Measurements from ENCODE around the gene ALDH1A2. TPM values are rescaled to one million over a fixed set of nuclear protein-coding genes. Genes with fewer than 3 reads are reported as not detected.

ALDH1A2 gene
- total and polyA plus RNA-seq, 5 donors = 14.7 to 71.0 (median 60.2) TPM

GRCh38 chr15:58066042-58066867 is 744 bp upstream of the ALDH1A2 start:
- WGBS = 5% methylated on average over 59 of the region's 59 CpGs
- H3K27ac ChIP-seq (ENCODE audit: low read length) = no peak overlapping the region
- no peaks in the 10 kb centered on the region for H3K27me3 ChIP-seq (ENCODE audit: control insufficient read depth, insufficient read depth)
- DNase-seq = peak; percentile 78 to 93 (median 93)
- H3K4me1 ChIP-seq (ENCODE audit: control insufficient read depth, insufficient read depth, low read length) = no peaks in the 10 kb centered on the region
- H3K9me3 ChIP-seq (ENCODE audit: control insufficient read depth, low read length) = no peaks in the 10 kb centered on the region
- H3K4me3 ChIP-seq (ENCODE audit: low read length) = peak overlapping the region; percentile 37
- ATAC-seq = peak; percentile 94 to 95
- intact Hi-C loops (cut with DNase I) = loop anchor here (5.0 to 10.0 kb wide), 5 partner anchors 199 to 501 kb away; no protein-coding TSS in a partner anchor

- peak overlapping the region; percentile 53 for H3K27ac ChIP-seq (ENCODE audit: low read length)
- intact Hi-C loops (cut with DNase I) = loop anchor here (5.0 to 10.0 kb wide), 5 partner anchors 198 to 500 kb away; no protein-coding TSS in a partner anchor
- DNase-seq (peak; percentile 53 to 81 (median 77)), ATAC-seq (peak; percentile 38 to 63)
- H3K27me3 ChIP-seq (ENCODE audit: control insufficient read depth, insufficient read depth) = no peaks in the 10 kb centered on the region
- 3% methylated on average over 39 of the region's 39 CpGs for WGBS
- H3K9me3 ChIP-seq (ENCODE audit: control insufficient read depth, low read length) = no peaks in the 10 kb centered on the region
- H3K4me3 ChIP-seq (ENCODE audit: low read length) = peak overlapping the region; percentile 37
- H3K4me1 ChIP-seq (ENCODE audit: control insufficient read depth, insufficient read depth, low read length) = no peaks in the 10 kb centered on the region
These were observed 499 bp downstream of the ALDH1A2 start for GRCh38 chr15:58064980-58065444.

- H3K27ac ChIP-seq (ENCODE audit: low read length) = no peak overlapping the region
- WGBS = 23% methylated on average over 22 of the region's 22 CpGs
These were observed 1.2 kb downstream of the ALDH1A2 start for GRCh38 chr15:58064082-58064979.

GRCh38 chr15:58063614-58064013 is 1.9 kb downstream of the ALDH1A2 start:
- WGBS = 53% methylated on average over 3 of the region's 3 CpGs
- intact Hi-C loops (cut with DNase I) = loop anchor here in 1 of 4 donors (10.0 kb wide), 1 partner anchor 499 kb away; no protein-coding TSS in a partner anchor
- ATAC-seq = no peak

More at GRCh38 chr15:58064082-58064979, 1.2 kb downstream of the ALDH1A2 start:
- no peaks in the 10 kb centered on the region for H3K4me1 ChIP-seq (ENCODE audit: control insufficient read depth, insufficient read depth, low read length)
- H3K27me3 ChIP-seq (ENCODE audit: control insufficient read depth, insufficient read depth) = no peaks in the 10 kb centered on the region
- no peaks in the 10 kb centered on the region for H3K9me3 ChIP-seq (ENCODE audit: control insufficient read depth, low read length)
- ATAC-seq (no peak), DNase-seq (no peak)
- intact Hi-C loops (cut with DNase I) = loop anchor here in 1 of 4 donors (10.0 kb wide), 1 partner anchor 500 kb away; no protein-coding TSS in a partner anchor
- peak overlapping the region; percentile 37 for H3K4me3 ChIP-seq (ENCODE audit: low read length)

GRCh38 chr15:58062983-58063382 is 2.5 kb downstream of the ALDH1A2 start:
- intact Hi-C loops (cut with DNase I) = loop anchor here in 1 of 4 donors (10.0 kb wide), 1 partner anchor 498 kb away; no protein-coding TSS in a partner anchor
- Histone ChIP-seq H3K4me3 (ENCODE audit: low read length) (peak overlapping the region; percentile 37), H3K27me3 (ENCODE audit: control insufficient read depth, insufficient read depth) (no peaks in the 10 kb centered on the region), H3K4me1 (ENCODE audit: control insufficient read depth, insufficient read depth, low read length) (no peaks in the 10 kb centered on the region), H3K27ac (ENCODE audit: low read length) (no peak overlapping the region), H3K9me3 (ENCODE audit: control insufficient read depth, low read length) (no peaks in the 10 kb centered on the region)
- DNase-seq (no peak), ATAC-seq (no peak)
- WGBS = 75% methylated on average over 4 of the region's 4 CpGs

More at GRCh38 chr15:58063614-58064013, 1.9 kb downstream of the ALDH1A2 start:
- H3K4me3 ChIP-seq (ENCODE audit: low read length) = peak overlapping the region; percentile 37
- no peaks in the 10 kb centered on the region for H3K4me1 ChIP-seq (ENCODE audit: control insufficient read depth, insufficient read depth, low read length)
- no peaks in the 10 kb centered on the region for H3K9me3 ChIP-seq (ENCODE audit: control insufficient read depth, low read length)
- DNase-seq = no peak
- H3K27ac ChIP-seq (ENCODE audit: low read length) = no peak overlapping the region
- H3K27me3 ChIP-seq (ENCODE audit: control insufficient read depth, insufficient read depth) = no peaks in the 10 kb centered on the region

- Histone ChIP-seq H3K4me3 (ENCODE audit: low read length) (no peak overlapping the region), H3K27ac (ENCODE audit: low read length) (no peak overlapping the region)
These were observed 3.3 kb downstream of the ALDH1A2 start for GRCh38 chr15:58062175-58062574.

GRCh38 chr15:58060575-58060974 is 4.9 kb downstream of the ALDH1A2 start:
- intact Hi-C loops (cut with DNase I) = loop anchor here in 1 of 4 donors (10.0 kb wide), 1 partner anchor 496 kb away; no protein-coding TSS in a partner anchor
- Histone ChIP-seq H3K27me3 (ENCODE audit: control insufficient read depth, insufficient read depth) (no peaks in the 10 kb centered on the region), H3K4me1 (ENCODE audit: control insufficient read depth, insufficient read depth, low read length) (no peaks in the 10 kb centered on the region), H3K4me3 (ENCODE audit: low read length) (no peak overlapping the region), H3K9me3 (ENCODE audit: control insufficient read depth, low read length) (no peaks in the 10 kb centered on the region), H3K27ac (ENCODE audit: low read length) (no peak overlapping the region)
- ATAC-seq = no peak
- no peak for DNase-seq
- WGBS = 99% methylated on average over 1 of the region's 1 CpG

More at GRCh38 chr15:58062175-58062574, 3.3 kb downstream of the ALDH1A2 start:
- 46% methylated on average over 5 of the region's 5 CpGs for WGBS
- intact Hi-C loops (cut with DNase I) = loop anchor here in 1 of 4 donors (10.0 kb wide), 1 partner anchor 497 kb away; no protein-coding TSS in a partner anchor
- no peak for DNase-seq
- ATAC-seq = no peak
- no peaks in the 10 kb centered on the region for H3K4me1 ChIP-seq (ENCODE audit: control insufficient read depth, insufficient read depth, low read length)
- no peaks in the 10 kb centered on the region for H3K9me3 ChIP-seq (ENCODE audit: control insufficient read depth, low read length)
- H3K27me3 ChIP-seq (ENCODE audit: control insufficient read depth, insufficient read depth) = no peaks in the 10 kb centered on the region

- WGBS = 60% methylated on average over 2 of the region's 2 CpGs
- Histone ChIP-seq H3K9me3 (ENCODE audit: control insufficient read depth, low read length) (no peaks in the 10 kb centered on the region), H3K27me3 (ENCODE audit: control insufficient read depth, insufficient read depth) (no peaks in the 10 kb centered on the region), H3K4me3 (ENCODE audit: low read length) (no peak overlapping the region), H3K4me1 (ENCODE audit: control insufficient read depth, insufficient read depth, low read length) (no peaks in the 10 kb centered on the region), H3K27ac (ENCODE audit: low read length) (no peak overlapping the region)
- DNase-seq (no peak), ATAC-seq (no peak)
- intact Hi-C loops (cut with DNase I) = no loop called here
These were observed 6.8 kb downstream of the ALDH1A2 start for GRCh38 chr15:58058729-58059128.

- no peak for DNase-seq
- no peaks in the 10 kb centered on the region for H3K27me3 ChIP-seq (ENCODE audit: control insufficient read depth, insufficient read depth)
- intact Hi-C loops (cut with DNase I) = no loop called here
- 68% methylated on average over 3 of the region's 3 CpGs for WGBS
- ATAC-seq = no peak
- no peaks in the 10 kb centered on the region for H3K4me1 ChIP-seq (ENCODE audit: control insufficient read depth, insufficient read depth, low read length)
- no peak overlapping the region for H3K4me3 ChIP-seq (ENCODE audit: low read length)
- no peaks in the 10 kb centered on the region for H3K9me3 ChIP-seq (ENCODE audit: control insufficient read depth, low read length)
- H3K27ac ChIP-seq (ENCODE audit: low read length) = no peak overlapping the region
These were observed 7.4 kb downstream of the ALDH1A2 start for GRCh38 chr15:58058073-58058472.

- Histone ChIP-seq H3K27me3 (ENCODE audit: control insufficient read depth, insufficient read depth) (no peaks in the 10 kb centered on the region), H3K9me3 (ENCODE audit: control insufficient read depth, low read length) (no peaks in the 10 kb centered on the region), H3K4me3 (ENCODE audit: low read length) (no peak overlapping the region), H3K27ac (ENCODE audit: low read length) (no peak overlapping the region), H3K4me1 (ENCODE audit: control insufficient read depth, insufficient read depth, low read length) (no peaks in the 10 kb centered on the region)
- WGBS = 55% methylated on average over 1 of the region's 1 CpG
- intact Hi-C loops (cut with DNase I) = no loop called here
- ATAC-seq (peak; percentile 31 to 89), DNase-seq (no peak)
These were observed 8.0 kb downstream of the ALDH1A2 start for GRCh38 chr15:58057559-58057958.

Measured in right cardiac atrium (tissue), 5 donors.